Measurements from ENCODE around the gene PRKCB.

PRKCB gene

GRCh38 chr16:24152826-24153225 lies 317.0 kb downstream of the PRKCB start:
- no peak for DNase-seq

- no peak for DNase-seq
These were observed 321.0 kb downstream of the PRKCB start for GRCh38 chr16:24156777-24157176.

- no peak for DNase-seq
These were observed 328.2 kb downstream of the PRKCB start for GRCh38 chr16:24163935-24164334.

DNA sequence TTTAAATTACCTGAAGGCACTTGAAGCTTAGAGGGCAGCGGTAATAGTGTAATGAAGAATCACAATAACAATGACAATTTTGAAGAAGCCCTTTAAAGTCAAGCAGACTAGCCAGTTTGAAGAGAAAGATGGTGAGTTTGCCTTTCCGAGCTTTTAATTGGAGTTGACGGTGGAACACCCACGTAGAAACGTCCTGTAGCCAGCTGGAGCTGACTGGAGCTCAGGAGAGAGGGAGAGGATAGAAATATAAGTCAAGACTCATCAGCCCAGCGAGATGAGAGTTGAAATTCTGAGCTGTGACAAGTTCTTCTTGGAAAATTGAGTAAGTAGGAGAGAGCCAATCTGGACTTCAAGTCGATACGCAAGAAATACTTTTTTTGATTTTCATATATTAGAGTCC lies 328.6 kb downstream of the PRKCB start:
- no peak for DNase-seq

DNA sequence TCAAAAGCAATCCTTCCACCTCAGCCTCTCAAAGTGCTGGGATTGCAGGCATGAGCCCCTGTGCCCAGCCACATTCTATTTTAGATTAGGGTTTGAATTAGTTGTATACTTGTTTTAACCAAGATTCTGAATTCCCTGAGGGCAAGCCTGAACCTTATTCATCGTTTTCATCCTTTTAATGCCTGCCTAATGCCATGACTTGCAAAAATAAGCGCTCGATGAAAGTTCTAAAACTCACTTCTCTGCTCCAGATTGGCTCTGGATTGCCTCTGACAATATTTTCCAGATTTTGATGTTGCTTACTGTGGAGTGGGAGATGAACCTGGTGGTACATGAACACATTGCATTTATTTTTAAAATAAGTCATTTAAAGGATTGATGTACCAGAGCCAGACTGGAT lies 329.5 kb downstream of the PRKCB start:
- no peak for DNase-seq

GRCh38 chr16:24166661-24167528 lies 331.1 kb downstream of the PRKCB start:
- DNase-seq, result no peak

DNA sequence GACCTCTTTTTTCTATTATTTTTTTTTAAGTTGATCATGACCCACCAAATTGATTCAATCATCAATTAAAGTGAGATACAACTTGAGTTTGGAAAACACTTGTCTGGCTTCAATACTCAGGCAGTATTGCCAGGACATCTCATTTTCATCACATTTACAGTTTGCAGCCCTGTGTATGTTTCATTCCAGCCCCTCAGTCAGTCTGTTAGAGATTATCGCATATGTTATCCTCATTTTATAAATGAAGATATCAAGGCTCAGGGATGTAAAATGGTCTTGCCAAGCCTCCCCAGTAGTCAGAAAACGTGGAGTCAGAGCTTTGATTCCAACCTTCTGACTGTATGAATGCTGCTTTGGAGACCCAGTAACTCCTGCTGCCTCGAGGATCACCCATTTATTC lies 333.1 kb downstream of the PRKCB start:
- DNase-seq, result no peak

DNA sequence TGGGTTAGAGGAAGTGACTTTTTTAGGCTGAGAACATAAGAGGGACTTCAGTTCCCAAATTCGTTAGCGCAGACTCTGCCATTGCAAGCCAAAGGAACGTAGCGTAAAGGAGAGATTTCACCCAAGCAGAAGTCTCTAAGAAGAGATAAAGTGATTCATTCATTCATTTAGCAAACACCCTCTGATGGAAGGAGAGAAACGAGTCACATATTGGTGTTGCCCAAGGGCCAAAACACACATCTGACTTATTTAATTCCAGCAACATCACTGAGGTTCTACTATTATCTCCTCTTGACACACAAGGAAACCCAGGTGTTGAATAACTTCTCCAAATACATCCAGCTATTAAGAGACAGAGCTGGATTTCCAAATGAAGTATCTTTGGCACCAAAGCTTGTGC lies 334.6 kb downstream of the PRKCB start:
- no peak for DNase-seq

GRCh38 chr16:24174504-24174903 lies 338.7 kb downstream of the PRKCB start:
- peak in 18 of 56 donors; percentile 1 to 49 (median 15) for DNase-seq

DNA sequence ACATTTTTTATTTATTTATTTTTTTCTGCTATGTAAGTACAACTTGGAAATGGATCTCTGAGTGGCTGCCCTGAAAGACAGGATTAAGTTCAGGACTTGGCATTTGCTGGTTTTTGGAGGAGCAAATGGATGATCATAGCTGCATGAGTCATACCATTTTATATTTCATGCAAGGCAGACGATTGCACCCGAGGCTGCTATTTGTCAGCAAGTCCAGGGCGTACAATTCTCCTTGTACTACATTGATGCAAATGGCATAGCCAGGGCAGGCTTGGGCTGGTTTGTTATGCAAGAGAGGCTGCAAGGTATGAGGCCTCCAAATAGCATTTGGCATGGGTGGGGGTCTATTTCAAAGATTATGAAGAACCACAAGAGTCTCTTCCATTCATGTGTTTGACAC lies 339.2 kb downstream of the PRKCB start:
- DNase-seq, result peak in 3 of 56 donors; percentile 2 to 17 (median 15)

GRCh38 chr16:24178496-24178895 lies 342.7 kb downstream of the PRKCB start:
- DNase-seq, result no peak

GRCh38 chr16:24180451-24180850 lies 344.7 kb downstream of the PRKCB start:
- no peak for DNase-seq

DNA sequence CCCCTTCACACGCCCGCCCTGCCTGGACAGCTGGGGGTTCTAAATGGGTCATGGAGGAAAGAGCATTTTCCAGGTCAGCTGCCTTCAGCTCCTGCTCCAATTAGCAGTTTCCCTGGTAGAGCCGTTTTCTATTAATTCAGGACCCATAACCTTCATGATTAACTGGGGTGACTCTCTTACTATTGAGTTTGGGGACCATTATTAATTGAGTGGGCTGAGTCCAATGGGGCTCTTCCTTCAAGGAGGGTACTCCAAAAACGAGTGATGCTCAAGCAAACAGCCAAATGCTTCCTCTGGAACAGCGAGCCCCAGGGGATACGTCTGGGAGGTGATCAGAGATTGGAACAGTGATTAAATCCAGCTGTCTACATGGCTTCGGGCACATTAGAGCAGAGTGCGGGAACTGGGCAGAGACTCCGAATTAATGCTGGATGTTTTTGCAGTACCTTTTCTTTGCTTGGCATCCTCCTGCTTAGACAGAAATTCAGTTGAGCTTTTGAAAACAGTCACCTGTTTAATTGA lies 352.3 kb downstream of the PRKCB start:
- no peak for DNase-seq

DNA sequence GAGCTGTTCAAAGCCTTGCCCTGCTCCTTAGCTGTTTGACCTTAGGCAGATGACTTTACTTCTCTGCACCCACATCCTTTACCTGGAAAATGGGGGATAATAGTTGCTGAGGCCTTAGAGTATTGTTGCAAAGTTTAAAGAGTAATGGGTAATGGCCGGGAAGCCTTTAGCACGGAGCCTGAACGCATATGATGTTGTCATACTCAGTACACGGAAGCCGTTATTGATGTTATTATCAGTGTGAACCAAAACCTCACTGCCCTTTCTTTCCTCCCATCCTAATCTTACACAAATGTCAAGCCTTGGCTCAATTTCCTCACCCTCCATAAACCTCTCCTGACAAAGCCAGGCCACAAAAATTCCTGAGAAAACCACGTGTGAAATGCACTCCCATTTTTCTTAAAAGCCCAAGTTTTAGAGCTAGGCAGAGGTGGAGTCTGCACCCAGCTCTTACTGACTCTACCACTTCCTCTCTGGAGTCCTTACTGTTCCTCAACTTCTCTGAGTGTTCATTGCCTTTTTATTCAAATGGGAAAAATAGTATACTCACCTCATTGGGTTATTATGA lies 353.1 kb downstream of the PRKCB start:
- no peak for DNase-seq

GRCh38 chr16:24189941-24190340 lies 354.2 kb downstream of the PRKCB start:
- no peak for DNase-seq

GRCh38 chr16:24191876-24192402 lies 356.2 kb downstream of the PRKCB start:
- DNase-seq, result no peak

DNA sequence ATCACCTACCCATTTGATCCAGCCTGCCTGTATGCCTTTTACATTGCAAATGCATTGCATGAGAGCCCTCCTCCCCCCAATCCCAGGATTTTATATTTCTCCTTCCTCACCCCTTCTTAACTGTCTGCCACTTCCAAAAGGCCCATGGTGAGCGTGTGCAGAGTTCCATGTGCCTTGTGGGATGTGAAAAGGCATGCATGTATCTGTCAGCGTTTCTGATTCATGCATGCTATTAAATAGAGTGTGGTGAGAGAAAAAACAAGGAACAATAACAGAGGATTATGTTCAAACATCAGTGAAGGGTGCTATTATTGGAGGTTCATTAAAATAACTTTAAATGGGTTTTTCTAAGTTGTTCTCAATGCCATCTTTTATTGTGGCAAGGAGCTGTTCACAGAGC lies 359.4 kb downstream of the PRKCB start:
- peak in 9 of 56 donors; percentile 1 to 15 (median 4) for DNase-seq

DNA sequence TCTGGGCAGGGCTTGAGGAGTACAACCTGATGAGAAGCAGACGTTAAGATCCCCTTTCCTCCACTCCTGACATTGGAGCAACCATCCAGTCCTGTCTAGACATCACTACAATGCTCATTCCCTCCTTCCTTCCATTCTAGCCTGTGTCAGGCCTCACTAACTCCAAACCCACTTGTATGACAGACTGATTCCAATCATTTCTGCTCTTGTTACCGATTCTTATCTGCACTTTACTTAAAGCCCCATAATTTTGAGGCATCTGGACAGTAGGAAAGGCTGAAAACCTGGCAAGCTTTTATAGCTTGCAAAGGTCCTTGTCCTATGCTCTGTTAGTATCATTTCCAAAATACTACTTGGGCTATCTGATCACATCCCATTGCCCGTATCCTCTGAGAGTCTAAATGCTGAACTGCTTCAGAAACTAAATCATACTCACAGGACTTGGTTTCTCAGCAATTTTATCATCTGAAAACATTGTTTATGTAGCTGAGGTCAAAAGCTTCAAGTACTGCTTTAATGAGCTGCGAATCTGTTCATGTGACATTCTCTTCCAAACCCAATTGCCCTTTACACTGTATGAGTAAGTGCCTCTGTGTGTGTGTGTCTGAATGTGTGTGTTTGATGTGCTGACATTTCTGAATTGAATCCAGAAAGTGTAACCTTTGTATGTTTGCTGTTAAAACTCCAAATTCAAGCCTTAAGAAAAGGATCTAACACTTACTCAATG lies 363.2 kb downstream of the PRKCB start:
- DNase-seq, result no peak

DNA sequence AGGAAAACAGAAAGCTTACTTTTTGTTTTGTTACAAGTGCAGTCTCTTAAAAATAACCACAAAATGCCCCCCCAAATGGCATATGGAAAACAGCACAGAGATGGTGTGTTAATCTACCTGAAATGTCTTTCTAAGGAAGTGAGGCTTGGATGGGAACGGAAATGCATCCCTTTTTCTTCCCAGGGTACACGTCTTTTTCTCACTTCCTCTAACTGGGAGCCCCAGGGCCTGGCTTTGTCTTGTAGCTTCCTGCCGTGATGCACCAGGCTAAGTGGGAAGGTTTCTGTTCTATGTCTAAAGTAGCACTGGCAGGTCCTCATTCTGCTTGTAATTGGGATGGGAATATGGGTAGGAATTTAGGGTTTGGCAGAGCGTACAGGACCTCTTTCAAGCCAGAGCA lies 367.9 kb downstream of the PRKCB start:
- no peak for DNase-seq

DNA sequence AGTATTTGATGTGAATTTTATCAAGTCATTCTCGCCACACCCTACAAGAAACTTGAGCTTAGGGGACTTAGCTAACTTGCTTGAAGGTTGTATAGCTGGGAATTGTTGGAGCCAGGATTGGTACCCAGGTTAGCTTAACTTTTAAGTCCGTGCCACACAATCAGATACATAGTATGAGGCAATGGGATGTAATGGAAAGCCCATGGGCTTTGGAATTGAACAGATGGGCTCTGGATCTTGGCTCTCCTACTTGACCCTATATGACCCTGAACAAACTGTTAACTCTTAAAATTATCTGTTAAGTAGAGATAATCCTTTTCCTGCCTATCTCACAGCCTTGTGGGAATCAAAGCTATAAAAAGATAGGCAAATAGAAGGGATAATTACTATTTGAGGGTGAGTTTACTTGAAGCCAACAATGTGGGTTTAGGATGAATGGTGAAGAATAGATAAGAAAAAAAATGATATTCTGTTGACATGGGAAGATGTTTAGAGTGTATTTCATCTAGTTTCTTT lies 368.4 kb downstream of the PRKCB start:
- no peak for DNase-seq

DNA sequence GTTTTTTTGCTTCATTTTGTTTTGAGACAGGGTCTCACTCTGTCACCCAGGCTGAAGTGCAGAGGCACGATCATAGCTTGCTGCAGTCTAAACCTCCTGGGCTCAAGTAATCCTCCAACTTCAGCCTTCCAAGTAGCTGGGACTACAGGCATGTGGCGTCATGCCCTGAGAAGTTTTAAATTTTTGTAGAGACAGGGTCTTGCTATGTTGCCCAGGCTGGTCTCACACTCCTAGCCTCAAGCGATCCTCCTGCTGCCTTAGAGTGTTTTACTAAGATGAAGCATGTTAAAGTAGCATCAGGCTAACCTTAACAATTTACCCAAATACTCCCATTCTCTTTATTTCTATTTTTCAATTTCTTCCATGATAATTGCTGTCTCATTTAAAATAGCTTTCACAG lies 371.1 kb downstream of the PRKCB start:
- no peak for DNase-seq

GRCh38 chr16:24208710-24209109 lies 372.9 kb downstream of the PRKCB start:
- peak in 52 of 56 donors; percentile 6 to 86 (median 62) for DNase-seq

All from nucleus accumbens (tissue), 56 donors.